ENCODE data around the gene DPY19L2.
"Not testable (repeated sequence)": the region's sequence is repeated elsewhere in the genome, so short reads cannot be mapped to it uniquely, and the experiment has no call there.

DNA sequence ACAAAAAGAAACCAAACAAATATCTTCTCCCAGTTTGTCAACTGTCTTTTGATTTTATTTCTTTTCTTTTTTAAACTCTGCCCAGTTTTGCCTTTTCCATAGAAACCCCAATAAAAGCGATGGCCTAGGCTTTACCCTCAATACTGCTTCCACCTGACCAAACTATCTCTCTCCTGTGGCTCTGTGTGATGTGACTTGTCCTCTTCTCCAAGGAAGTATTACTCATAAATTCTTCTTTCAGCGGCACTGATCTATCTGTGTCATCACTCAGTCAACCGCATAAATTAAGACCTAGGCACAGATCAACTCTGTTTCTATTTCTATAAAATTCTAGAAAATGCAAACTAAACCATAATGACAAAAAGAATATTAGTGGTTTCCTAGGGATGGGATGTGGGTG is 9.8 kb downstream of the DPY19L2 start:
- TF ChIP-seq, protein P1, sequence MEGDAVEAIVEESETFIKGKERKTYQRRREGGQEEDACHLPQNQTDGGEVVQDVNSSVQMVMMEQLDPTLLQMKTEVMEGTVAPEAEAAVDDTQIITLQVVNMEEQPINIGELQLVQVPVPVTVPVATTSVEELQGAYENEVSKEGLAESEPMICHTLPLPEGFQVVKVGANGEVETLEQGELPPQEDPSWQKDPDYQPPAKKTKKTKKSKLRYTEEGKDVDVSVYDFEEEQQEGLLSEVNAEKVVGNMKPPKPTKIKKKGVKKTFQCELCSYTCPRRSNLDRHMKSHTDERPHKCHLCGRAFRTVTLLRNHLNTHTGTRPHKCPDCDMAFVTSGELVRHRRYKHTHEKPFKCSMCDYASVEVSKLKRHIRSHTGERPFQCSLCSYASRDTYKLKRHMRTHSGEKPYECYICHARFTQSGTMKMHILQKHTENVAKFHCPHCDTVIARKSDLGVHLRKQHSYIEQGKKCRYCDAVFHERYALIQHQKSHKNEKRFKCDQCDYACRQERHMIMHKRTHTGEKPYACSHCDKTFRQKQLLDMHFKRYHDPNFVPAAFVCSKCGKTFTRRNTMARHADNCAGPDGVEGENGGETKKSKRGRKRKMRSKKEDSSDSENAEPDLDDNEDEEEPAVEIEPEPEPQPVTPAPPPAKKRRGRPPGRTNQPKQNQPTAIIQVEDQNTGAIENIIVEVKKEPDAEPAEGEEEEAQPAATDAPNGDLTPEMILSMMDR (conservative IDR thresholded peaks at IDR 0.05; ENCODE audit: low read depth, low read length) = not testable (repeated sequence)
- TF ChIP-seq POLR2A (IDR thresholded peaks at IDR 0.05; ENCODE audit: low read depth, low read length); RAD21 (IDR thresholded peaks at IDR 0.05; ENCODE audit: low read length); MAFK (IDR thresholded peaks at IDR 0.05; ENCODE audit: low read depth, low read length); RFX5 (IDR thresholded peaks at IDR 0.05; ENCODE audit: low read depth, low read length); RCOR1 (IDR thresholded peaks at IDR 0.05; ENCODE audit: insufficient replicate concordance, low read length): not testable (repeated sequence)
- TF ChIP-seq, protein P2, sequence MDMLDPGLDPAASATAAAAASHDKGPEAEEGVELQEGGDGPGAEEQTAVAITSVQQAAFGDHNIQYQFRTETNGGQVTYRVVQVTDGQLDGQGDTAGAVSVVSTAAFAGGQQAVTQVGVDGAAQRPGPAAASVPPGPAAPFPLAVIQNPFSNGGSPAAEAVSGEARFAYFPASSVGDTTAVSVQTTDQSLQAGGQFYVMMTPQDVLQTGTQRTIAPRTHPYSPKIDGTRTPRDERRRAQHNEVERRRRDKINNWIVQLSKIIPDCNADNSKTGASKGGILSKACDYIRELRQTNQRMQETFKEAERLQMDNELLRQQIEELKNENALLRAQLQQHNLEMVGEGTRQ (IDR thresholded peaks at IDR 0.05; ENCODE audit: low read depth, low read length) = not testable (repeated sequence)
- TF ChIP-seq, protein P3, sequence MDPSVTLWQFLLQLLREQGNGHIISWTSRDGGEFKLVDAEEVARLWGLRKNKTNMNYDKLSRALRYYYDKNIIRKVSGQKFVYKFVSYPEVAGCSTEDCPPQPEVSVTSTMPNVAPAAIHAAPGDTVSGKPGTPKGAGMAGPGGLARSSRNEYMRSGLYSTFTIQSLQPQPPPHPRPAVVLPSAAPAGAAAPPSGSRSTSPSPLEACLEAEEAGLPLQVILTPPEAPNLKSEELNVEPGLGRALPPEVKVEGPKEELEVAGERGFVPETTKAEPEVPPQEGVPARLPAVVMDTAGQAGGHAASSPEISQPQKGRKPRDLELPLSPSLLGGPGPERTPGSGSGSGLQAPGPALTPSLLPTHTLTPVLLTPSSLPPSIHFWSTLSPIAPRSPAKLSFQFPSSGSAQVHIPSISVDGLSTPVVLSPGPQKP (IDR thresholded peaks at IDR 0.05; ENCODE audit: borderline replicate concordance, low read depth, low read length) = not testable (repeated sequence)
